Measurements from ENCODE around the gene KISS1R. TPM values are rescaled to one million over a fixed set of nuclear protein-coding genes. Genes with fewer than 3 reads are reported as not detected.

KISS1R gene
- total and polyA plus RNA-seq, 7 experiments from 2014 or later = 0.72 to 3.0 (median 1.2) TPM

DNA sequence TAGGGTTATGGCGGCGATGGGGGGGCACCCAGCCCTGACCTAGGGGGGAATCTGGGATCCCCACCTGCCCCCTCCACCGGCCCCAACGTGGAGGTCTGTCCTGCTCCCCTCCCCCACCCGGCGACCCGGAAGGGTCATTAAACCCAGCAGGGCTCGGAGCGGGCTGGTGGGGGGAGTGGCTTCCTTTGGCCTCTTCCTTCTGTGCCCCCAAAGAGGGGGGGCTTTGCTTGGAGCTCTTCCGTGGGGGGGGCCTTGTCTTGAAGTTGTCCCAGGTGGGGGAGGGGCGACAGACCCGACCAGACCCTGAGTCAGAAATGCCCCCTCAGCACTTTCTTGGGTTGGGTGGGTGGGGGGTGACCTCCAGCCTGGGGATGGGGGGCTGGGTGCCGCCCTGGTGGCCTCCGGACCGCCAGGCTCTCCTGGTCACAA lies 10.2 kb downstream of the KISS1R start:
- POLR2A ChIA-PET = no interaction called here
- Histone ChIP-seq H3K36me3 (ENCODE audit: control insufficient read depth in 2 of 3, insufficient read depth in 3 of 3, low read length in 3 of 3) (peaks cover 0 to 7% (median 0%) of the 10 kb centered on the region in 3 experiments), H3K9me3 (ENCODE audit: control insufficient read depth in 2 of 3, low read length in 3 of 3) (no peaks in the 10 kb centered on the region), H3K4me3 (ENCODE audit: low read length) (no peak overlapping the region), H3K27me3 (ENCODE audit: control insufficient read depth in 2 of 2, insufficient read depth in 2 of 2, low read length in 2 of 2) (no peaks in the 10 kb centered on the region), H3K4me1 (ENCODE audit: control insufficient read depth in 2 of 2, insufficient read depth in 2 of 2, low read length in 2 of 2) (peaks cover 5% of the 10 kb centered on the region in 2 donors), H3K27ac (ENCODE audit: low read depth, low read length) (no peak overlapping the region)
- Mint-ChIP-seq H3K9me3 (no peaks in the 10 kb centered on the region), H3K36me3 (peaks cover 0 to 1% (median 0%) of the 10 kb centered on the region in 5 donors), H3K27ac (no peak overlapping the region), H3K4me3 (peak overlapping the region; percentile 16 to 84 (median 35)), H3K4me1 (peaks cover 0 to 9% (median 5%) of the 10 kb centered on the region in 7 donors), H3K27me3 (no peaks in the 10 kb centered on the region)
- ATAC-seq = no peak
- intact Hi-C loops (cut with micrococcal nuclease) = no loop called here
- CTCF ChIA-PET = no interaction called here
- no peak for DNase-seq

- peaks cover 8 to 10% of the 10 kb centered on the region in 2 donors for H3K4me1 ChIP-seq (ENCODE audit: control insufficient read depth in 2 of 2, insufficient read depth in 2 of 2, low read length in 2 of 2)
- Mint-ChIP-seq H3K36me3 (peaks cover 0 to 1% (median 0%) of the 10 kb centered on the region in 5 donors), H3K27me3 (no peaks in the 10 kb centered on the region), H3K4me1 (peaks cover 0 to 12% (median 9%) of the 10 kb centered on the region in 7 donors), H3K4me3 (peak overlapping the region; percentile 16 to 84 (median 31)), H3K9me3 (no peaks in the 10 kb centered on the region), H3K27ac (peak overlapping the region in 1 of 9 donors; percentile 22)
- H3K9me3 ChIP-seq (ENCODE audit: control insufficient read depth in 2 of 3, low read length in 3 of 3) = no peaks in the 10 kb centered on the region
- intact Hi-C loops (cut with micrococcal nuclease) = no loop called here
- H3K4me3 ChIP-seq (ENCODE audit: low read length) = no peak overlapping the region
- DNase-seq (no peak), ATAC-seq (no peak)
- H3K36me3 ChIP-seq (ENCODE audit: control insufficient read depth in 2 of 3, insufficient read depth in 3 of 3, low read length in 3 of 3) = peaks cover 0 to 7% (median 0%) of the 10 kb centered on the region in 3 experiments
- no peak overlapping the region for H3K27ac ChIP-seq (ENCODE audit: low read depth, low read length)
- no peaks in the 10 kb centered on the region for H3K27me3 ChIP-seq (ENCODE audit: control insufficient read depth in 2 of 2, insufficient read depth in 2 of 2, low read length in 2 of 2)
- CTCF ChIA-PET = no interaction called here
- POLR2A ChIA-PET = no interaction called here
These were observed 10.8 kb downstream of the KISS1R start for GRCh38 chr19:927780-928401.

GRCh38 chr19:928471-929202 lies 11.5 kb downstream of the KISS1R start:
- intact Hi-C loops (cut with micrococcal nuclease) = no loop called here
- ChIA-PET CTCF (no interaction called here), POLR2A (interaction anchor here (0.8 kb wide), 1 partner anchor 9 kb away, joined by 3 read pairs; no protein-coding TSS in a partner anchor)
- Mint-ChIP-seq H3K9me3 (no peaks in the 10 kb centered on the region), H3K4me3 (peak overlapping the region in 5 of 10 donors; percentile 16 to 84 (median 32)), H3K27me3 (no peaks in the 10 kb centered on the region), H3K36me3 (peaks cover 0 to 1% (median 0%) of the 10 kb centered on the region in 5 donors), H3K4me1 (peaks cover 0 to 16% (median 9%) of the 10 kb centered on the region in 7 donors), H3K27ac (peak overlapping the region in 1 of 9 donors; percentile 5)
- Histone ChIP-seq H3K4me3 (ENCODE audit: low read length) (no peak overlapping the region), H3K27ac (ENCODE audit: low read depth, low read length) (no peak overlapping the region), H3K36me3 (ENCODE audit: control insufficient read depth in 2 of 3, insufficient read depth in 3 of 3, low read length in 3 of 3) (peaks cover 0 to 7% (median 0%) of the 10 kb centered on the region in 3 experiments), H3K4me1 (ENCODE audit: control insufficient read depth in 2 of 2, insufficient read depth in 2 of 2, low read length in 2 of 2) (peaks cover 8 to 17% of the 10 kb centered on the region in 2 donors), H3K27me3 (ENCODE audit: control insufficient read depth in 2 of 2, insufficient read depth in 2 of 2, low read length in 2 of 2) (no peaks in the 10 kb centered on the region), H3K9me3 (ENCODE audit: control insufficient read depth in 2 of 3, low read length in 3 of 3) (no peaks in the 10 kb centered on the region)
- ATAC-seq (no peak), DNase-seq (no peak)

DNA sequence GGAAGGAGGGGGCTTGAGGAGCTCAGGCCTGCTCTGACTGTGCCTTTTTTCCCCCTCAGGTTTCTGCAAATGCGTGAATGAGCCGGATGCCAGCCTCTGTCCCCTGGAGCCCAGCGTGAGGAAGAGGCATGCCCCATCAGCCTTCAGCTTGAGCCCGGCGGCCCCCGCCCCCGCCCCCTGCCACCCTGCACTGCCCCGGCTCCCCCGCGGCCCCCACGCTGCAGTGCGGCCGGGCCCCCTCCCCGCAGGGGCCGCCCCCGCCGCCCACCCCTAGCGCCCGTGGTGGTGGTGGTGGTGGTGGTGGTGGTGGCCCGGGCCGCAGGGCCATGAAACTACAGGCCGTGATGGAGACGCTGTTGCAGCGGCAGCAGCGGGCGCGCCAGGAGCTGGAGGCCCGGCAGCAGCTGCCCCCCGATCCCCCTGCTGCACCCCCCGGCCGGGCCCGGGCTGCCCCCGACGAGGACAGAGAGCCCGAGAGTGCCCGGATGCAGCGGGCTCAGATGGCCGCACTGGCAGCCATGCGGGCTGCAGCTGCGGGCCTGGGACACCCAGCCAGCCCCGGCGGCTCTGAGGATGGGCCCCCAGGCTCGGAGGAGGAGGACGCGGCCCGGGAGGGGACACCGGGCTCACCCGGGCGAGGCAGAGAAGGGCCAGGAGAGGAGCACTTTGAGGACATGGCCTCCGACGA lies 12.2 kb downstream of the KISS1R start:
- H3K4me3 ChIP-seq (ENCODE audit: low read length) = no peak overlapping the region
- POLR2A ChIA-PET = interaction anchor here (0.8 kb wide), 1 partner anchor 8 kb away, joined by 3 read pairs; no protein-coding TSS in a partner anchor
- Mint-ChIP-seq H3K4me1 (peaks cover 0 to 14% (median 9%) of the 10 kb centered on the region in 7 donors), H3K9me3 (no peaks in the 10 kb centered on the region), H3K27ac (no peak overlapping the region), H3K4me3 (peak overlapping the region in 1 of 10 donors; percentile 75), H3K27me3 (no peaks in the 10 kb centered on the region), H3K36me3 (peaks cover 0 to 1% (median 0%) of the 10 kb centered on the region in 5 donors)
- no peaks in the 10 kb centered on the region for H3K27me3 ChIP-seq (ENCODE audit: control insufficient read depth in 2 of 2, insufficient read depth in 2 of 2, low read length in 2 of 2)
- no peaks in the 10 kb centered on the region for H3K9me3 ChIP-seq (ENCODE audit: control insufficient read depth in 2 of 3, low read length in 3 of 3)
- CTCF ChIA-PET = no interaction called here
- H3K27ac ChIP-seq (ENCODE audit: low read depth, low read length) = no peak overlapping the region
- ATAC-seq (no peak), DNase-seq (no peak)
- H3K4me1 ChIP-seq (ENCODE audit: control insufficient read depth in 2 of 2, insufficient read depth in 2 of 2, low read length in 2 of 2) = peaks cover 8 to 17% of the 10 kb centered on the region in 2 donors
- intact Hi-C loops (cut with micrococcal nuclease) = no loop called here
- peaks cover 0 to 7% (median 0%) of the 10 kb centered on the region in 3 experiments for H3K36me3 ChIP-seq (ENCODE audit: control insufficient read depth in 2 of 3, insufficient read depth in 3 of 3, low read length in 3 of 3)

DNA sequence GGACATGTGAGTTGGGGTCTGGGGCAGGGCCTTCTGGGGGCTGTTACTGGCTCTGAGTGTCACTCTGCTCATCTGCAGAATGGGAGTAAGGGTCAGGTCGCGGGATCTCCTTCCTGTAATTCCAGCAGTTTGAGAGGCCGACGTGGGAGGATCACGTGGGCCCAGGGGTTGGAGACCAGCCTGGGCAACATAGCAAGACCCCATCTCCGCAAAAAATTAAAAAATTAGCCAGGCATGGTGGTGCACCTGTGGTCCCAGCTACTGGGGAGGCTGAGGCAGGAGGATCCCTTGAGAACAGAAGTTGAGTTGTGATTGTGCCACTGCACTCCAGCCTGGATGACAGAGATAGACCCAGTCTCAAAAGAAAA lies 12.7 kb downstream of the KISS1R start:
- CTCF ChIA-PET = interaction anchor here (0.6 kb wide), 1 partner anchor 139 kb away, joined by 4 read pairs; no protein-coding TSS in a partner anchor
- POLR2A ChIA-PET = no interaction called here
- no peaks in the 10 kb centered on the region for H3K9me3 ChIP-seq (ENCODE audit: control insufficient read depth in 2 of 3, low read length in 3 of 3)
- H3K27ac Mint-ChIP-seq = peak overlapping the region in 1 of 9 donors; percentile 33
- peaks cover 0 to 12% (median 9%) of the 10 kb centered on the region in 7 donors for H3K4me1 Mint-ChIP-seq
- no peaks in the 10 kb centered on the region for H3K27me3 Mint-ChIP-seq
- H3K27me3 ChIP-seq (ENCODE audit: control insufficient read depth in 2 of 2, insufficient read depth in 2 of 2, low read length in 2 of 2) = no peaks in the 10 kb centered on the region
- no peaks in the 10 kb centered on the region for H3K9me3 Mint-ChIP-seq
- H3K36me3 Mint-ChIP-seq = peaks cover 0 to 1% (median 0%) of the 10 kb centered on the region in 5 donors
- no peak for DNase-seq
- H3K36me3 ChIP-seq (ENCODE audit: control insufficient read depth in 2 of 3, insufficient read depth in 3 of 3, low read length in 3 of 3) = peaks cover 0 to 7% (median 0%) of the 10 kb centered on the region in 3 experiments
- no peak overlapping the region for H3K27ac ChIP-seq (ENCODE audit: low read depth, low read length)
- intact Hi-C loops (cut with micrococcal nuclease) = no loop called here
- H3K4me1 ChIP-seq (ENCODE audit: control insufficient read depth in 2 of 2, insufficient read depth in 2 of 2, low read length in 2 of 2) = peaks cover 4 to 17% of the 10 kb centered on the region in 2 donors
- no peak overlapping the region for H3K4me3 ChIP-seq (ENCODE audit: low read length)
- ATAC-seq = no peak
- H3K4me3 Mint-ChIP-seq = peak overlapping the region in 2 of 10 donors; percentile 21 to 75

DNA sequence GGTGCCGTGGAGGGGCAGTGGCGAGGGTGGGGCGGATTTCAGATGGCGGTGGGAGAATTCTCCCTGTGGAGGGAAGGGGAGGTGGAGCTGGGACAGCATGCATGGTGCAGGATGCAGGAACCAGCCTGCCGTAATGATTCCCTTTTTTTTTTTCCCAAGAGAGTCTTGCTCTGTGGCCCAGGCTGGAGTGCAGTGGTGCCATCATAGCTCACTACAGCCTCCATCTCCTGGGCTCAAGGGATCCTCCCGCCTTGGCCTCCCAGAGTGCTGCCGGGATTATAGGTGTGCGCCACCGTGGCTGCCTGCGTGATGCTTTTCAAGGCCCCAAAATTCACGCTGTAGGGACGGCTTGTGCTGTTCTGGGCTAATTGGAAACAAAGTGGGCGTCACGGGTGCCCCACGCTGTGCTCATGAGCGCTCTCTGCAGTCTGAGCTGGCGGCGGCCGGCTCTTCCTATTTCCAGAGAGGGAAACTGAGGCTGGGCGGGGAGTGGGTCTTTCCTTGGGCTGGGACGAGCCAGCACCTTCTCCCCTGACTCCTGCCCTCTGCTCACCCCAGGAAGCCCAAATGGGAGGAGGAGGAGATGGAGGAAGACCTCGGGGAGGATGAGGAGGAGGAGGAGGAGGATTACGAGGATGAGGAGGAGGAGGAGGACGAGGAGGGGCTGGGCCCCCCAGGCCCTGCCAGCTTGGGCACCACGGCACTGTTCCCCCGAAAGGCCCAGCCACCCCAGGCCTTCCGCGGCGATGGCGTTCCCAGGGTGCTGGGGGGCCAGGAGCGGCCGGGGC lies 14.9 kb downstream of the KISS1R start:
- CTCF ChIA-PET = interaction anchor here (0.7 to 1.9 kb wide), 4 partner anchors 9 to 68 kb away, joined by 3 to 7 read pairs (median 4); partner anchors contain the start of gene WDR18
- no peaks in the 10 kb centered on the region for H3K36me3 ChIP-seq (ENCODE audit: control insufficient read depth in 2 of 3, insufficient read depth in 3 of 3, low read length in 3 of 3)
- Mint-ChIP-seq H3K36me3 (peaks cover 0 to 4% (median 0%) of the 10 kb centered on the region in 5 donors), H3K9me3 (no peaks in the 10 kb centered on the region), H3K4me3 (peak overlapping the region in 8 of 10 donors; percentile 16 to 84 (median 52)), H3K27me3 (no peaks in the 10 kb centered on the region), H3K4me1 (peaks cover under 1 to 16% (median 14%) of the 10 kb centered on the region in 7 donors), H3K27ac (peak overlapping the region in 2 of 9 donors; percentile 21 to 46)
- peaks cover 4 to 20% of the 10 kb centered on the region in 2 donors for H3K4me1 ChIP-seq (ENCODE audit: control insufficient read depth in 2 of 2, insufficient read depth in 2 of 2, low read length in 2 of 2)
- H3K4me3 ChIP-seq (ENCODE audit: low read length) = peak overlapping the region; percentile 27
- H3K27me3 ChIP-seq (ENCODE audit: control insufficient read depth in 2 of 2, insufficient read depth in 2 of 2, low read length in 2 of 2) = no peaks in the 10 kb centered on the region
- H3K27ac ChIP-seq (ENCODE audit: low read depth, low read length) = peak overlapping the region; percentile 12
- intact Hi-C loops (cut with micrococcal nuclease) = loop anchor here in 1 of 2 donors (1.0 kb wide), 1 partner anchor 8 kb away; no protein-coding TSS in a partner anchor
- DNase-seq (no peak), ATAC-seq (no peak)
- POLR2A ChIA-PET = interaction anchor here (0.8 to 1.1 kb wide), 6 partner anchors 9 to 338 kb away, joined by 3 to 4 read pairs (median 3); no protein-coding TSS in a partner anchor
- no peaks in the 10 kb centered on the region for H3K9me3 ChIP-seq (ENCODE audit: control insufficient read depth in 2 of 3, low read length in 3 of 3)
